ENCODE measurements around the gene ATP1A4. TPM values are rescaled to one million over a fixed set of nuclear protein-coding genes. Genes with fewer than 3 reads are reported as not detected.
"Not testable (repeated sequence)": the region's sequence is repeated elsewhere in the genome, so short reads cannot be mapped to it uniquely, and the experiment has no call there.

The ATP1A4 gene
- total RNA-seq, 1 experiment from 2014 or later = not detected

- Mint-ChIP-seq H3K27me3 (ENCODE audit: insufficient read depth, unreplicated experiment) (no peaks in the 10 kb centered on the region), H3K4me1 (ENCODE audit: insufficient read depth, unreplicated experiment) (peaks cover 12% of the 10 kb centered on the region), H3K9me3 (ENCODE audit: unreplicated experiment) (no peaks in the 10 kb centered on the region), H3K36me3 (ENCODE audit: insufficient read depth, unreplicated experiment) (no peaks in the 10 kb centered on the region), H3K27ac (ENCODE audit: low read depth, unreplicated experiment) (no peak overlapping the region), H3K4me3 (ENCODE audit: unreplicated experiment) (no peak overlapping the region)
- no peak for TF ChIP-seq CTCF (IDR thresholded peaks at IDR 0.05; ENCODE audit: unreplicated experiment)
- ChIA-PET POLR2A (interaction anchor here (0.9 to 1.4 kb wide), 4 partner anchors 9 to 182 kb away, joined by 3 to 4 read pairs (median 4); partner anchors contain the start of gene PEX19), CTCF (interaction anchor here (0.5 to 13.2 kb wide), 24 partner anchors 8 to 237 kb away, joined by 3 to 243 read pairs (median 5); partner anchors contain the start of genes CASQ1 and PEA15)
- intact Hi-C loops (cut with micrococcal nuclease) = no loop called here
- peak; percentile 21 for DNase-seq (ENCODE audit: unreplicated experiment)
- BruUV-seq (replicated peaks) = no TSS peak
These were observed 41.7 kb upstream of the ATP1A4 start for GRCh38 chr1:160109686-160110085.

GRCh38 chr1:160111462-160111861 is 39.9 kb upstream of the ATP1A4 start:
- DNase-seq (ENCODE audit: unreplicated experiment); H3K36me3 Mint-ChIP-seq (ENCODE audit: insufficient read depth, unreplicated experiment); H3K9me3 Mint-ChIP-seq (ENCODE audit: unreplicated experiment); H3K27me3 Mint-ChIP-seq (ENCODE audit: insufficient read depth, unreplicated experiment); H3K27ac Mint-ChIP-seq (ENCODE audit: low read depth, unreplicated experiment); H3K4me3 Mint-ChIP-seq (ENCODE audit: unreplicated experiment); BruUV-seq (replicated peaks); POLR2A ChIA-PET; intact Hi-C loops (cut with micrococcal nuclease): not testable (repeated sequence)
- CTCF ChIA-PET = interaction anchor here (1.2 to 13.2 kb wide), 4 partner anchors 10 to 140 kb away, joined by 3 to 243 read pairs (median 30); no protein-coding TSS in a partner anchor
- peaks cover 12% of the 10 kb centered on the region for H3K4me1 Mint-ChIP-seq (ENCODE audit: insufficient read depth, unreplicated experiment)

- BruUV-seq (replicated peaks) = no TSS peak
- H3K27ac Mint-ChIP-seq (ENCODE audit: low read depth, unreplicated experiment) = no peak overlapping the region
- DNase-seq (ENCODE audit: unreplicated experiment) = no peak
- POLR2A ChIA-PET = interaction anchor here (0.6 to 1.0 kb wide), 4 partner anchors 12 to 240 kb away, joined by 3 read pairs; no protein-coding TSS in a partner anchor
- TF ChIP-seq CTCF (IDR thresholded peaks at IDR 0.05; ENCODE audit: unreplicated experiment) = no peak
- H3K4me3 Mint-ChIP-seq (ENCODE audit: unreplicated experiment) = no peak overlapping the region
- H3K36me3 Mint-ChIP-seq (ENCODE audit: insufficient read depth, unreplicated experiment) = no peaks in the 10 kb centered on the region
- no peaks in the 10 kb centered on the region for H3K9me3 Mint-ChIP-seq (ENCODE audit: unreplicated experiment)
- intact Hi-C loops (cut with micrococcal nuclease) = no loop called here
- H3K4me1 Mint-ChIP-seq (ENCODE audit: insufficient read depth, unreplicated experiment) = peaks cover 19% of the 10 kb centered on the region
- H3K27me3 Mint-ChIP-seq (ENCODE audit: insufficient read depth, unreplicated experiment) = no peaks in the 10 kb centered on the region
- CTCF ChIA-PET = interaction anchor here (0.6 to 13.2 kb wide), 7 partner anchors 11 to 181 kb away, joined by 3 to 243 read pairs (median 3); no protein-coding TSS in a partner anchor
These were observed 39.0 kb upstream of the ATP1A4 start for GRCh38 chr1:160112357-160112756.

GRCh38 chr1:160113407-160113806 is 38.0 kb upstream of the ATP1A4 start:
- no peak overlapping the region for H3K4me3 Mint-ChIP-seq (ENCODE audit: unreplicated experiment)
- no peaks in the 10 kb centered on the region for H3K9me3 Mint-ChIP-seq (ENCODE audit: unreplicated experiment)
- intact Hi-C loops (cut with micrococcal nuclease) = no loop called here
- no peak for DNase-seq (ENCODE audit: unreplicated experiment)
- no peaks in the 10 kb centered on the region for H3K27me3 Mint-ChIP-seq (ENCODE audit: insufficient read depth, unreplicated experiment)
- TF ChIP-seq CTCF (IDR thresholded peaks at IDR 0.05; ENCODE audit: unreplicated experiment) = no peak
- H3K27ac Mint-ChIP-seq (ENCODE audit: low read depth, unreplicated experiment) = no peak overlapping the region
- H3K4me1 Mint-ChIP-seq (ENCODE audit: insufficient read depth, unreplicated experiment) = peaks cover 19% of the 10 kb centered on the region
- no peaks in the 10 kb centered on the region for H3K36me3 Mint-ChIP-seq (ENCODE audit: insufficient read depth, unreplicated experiment)
- ChIA-PET POLR2A (no interaction called here), CTCF (interaction anchor here (0.7 to 4.9 kb wide), 4 partner anchors 11 to 138 kb away, joined by 3 to 31 read pairs (median 4); no protein-coding TSS in a partner anchor)
- no TSS peak for BruUV-seq (replicated peaks)
